ENCODE measurements around the gene PCDHGC5. TPM values are rescaled to one million over a fixed set of nuclear protein-coding genes. Genes with fewer than 3 reads are reported as not detected.

PCDHGC5 gene
- total RNA-seq, 1 experiment from 2014 or later: 0.61 TPM

- no peak for DNase-seq (ENCODE audit: unreplicated experiment)
- peaks cover 68% of the 10 kb centered on the region for H3K4me1 Mint-ChIP-seq (ENCODE audit: insufficient read depth, unreplicated experiment)
- H3K4me3 Mint-ChIP-seq (ENCODE audit: unreplicated experiment): no peak overlapping the region
- intact Hi-C loops (cut with micrococcal nuclease): no loop called here
- peaks cover 74% of the 10 kb centered on the region for H3K36me3 Mint-ChIP-seq (ENCODE audit: insufficient read depth, unreplicated experiment)
- TF ChIP-seq CTCF (IDR thresholded peaks at IDR 0.05; ENCODE audit: unreplicated experiment): no peak
- no TSS peak for BruUV-seq (replicated peaks)
- ChIA-PET CTCF (interaction anchor here (0.6 to 11.5 kb wide), 14 partner anchors 11 to 817 kb away, joined by 3 to 152 read pairs (median 3); partner anchors contain the start of gene PCDHGC3), POLR2A (interaction anchor here (13.3 kb wide), 1 partner anchor 40 kb away, joined by 167 read pairs; no protein-coding TSS in a partner anchor)
- H3K27ac Mint-ChIP-seq (ENCODE audit: low read depth, unreplicated experiment): no peak overlapping the region
- H3K27me3 Mint-ChIP-seq (ENCODE audit: insufficient read depth, unreplicated experiment): no peaks in the 10 kb centered on the region
- H3K9me3 Mint-ChIP-seq (ENCODE audit: unreplicated experiment): no peaks in the 10 kb centered on the region
These were observed 29.2 kb downstream of the PCDHGC5 start for GRCh38 chr5:141517880-141518617.

GRCh38 chr5:141518618-141519015, 29.7 kb downstream of the PCDHGC5 start:
- Mint-ChIP-seq H3K27ac (ENCODE audit: low read depth, unreplicated experiment) (no peak overlapping the region), H3K4me1 (ENCODE audit: insufficient read depth, unreplicated experiment) (peaks cover 62% of the 10 kb centered on the region), H3K27me3 (ENCODE audit: insufficient read depth, unreplicated experiment) (no peaks in the 10 kb centered on the region), H3K9me3 (ENCODE audit: unreplicated experiment) (no peaks in the 10 kb centered on the region), H3K36me3 (ENCODE audit: insufficient read depth, unreplicated experiment) (peaks cover 74% of the 10 kb centered on the region), H3K4me3 (ENCODE audit: unreplicated experiment) (no peak overlapping the region)
- intact Hi-C loops (cut with micrococcal nuclease): no loop called here
- DNase-seq (ENCODE audit: unreplicated experiment): peak; percentile 36
- ChIA-PET POLR2A (interaction anchor here (13.3 kb wide), 1 partner anchor 40 kb away, joined by 167 read pairs; no protein-coding TSS in a partner anchor), CTCF (interaction anchor here (0.6 to 11.5 kb wide), 10 partner anchors 12 to 817 kb away, joined by 3 to 152 read pairs (median 3); no protein-coding TSS in a partner anchor)
- TF ChIP-seq CTCF (IDR thresholded peaks at IDR 0.05; ENCODE audit: unreplicated experiment): no peak
- no TSS peak for BruUV-seq (replicated peaks)

- Mint-ChIP-seq H3K27me3 (ENCODE audit: insufficient read depth, unreplicated experiment) (no peaks in the 10 kb centered on the region), H3K4me1 (ENCODE audit: insufficient read depth, unreplicated experiment) (peaks cover 56% of the 10 kb centered on the region), H3K9me3 (ENCODE audit: unreplicated experiment) (no peaks in the 10 kb centered on the region), H3K27ac (ENCODE audit: low read depth, unreplicated experiment) (peak overlapping the region; percentile 82), H3K36me3 (ENCODE audit: insufficient read depth, unreplicated experiment) (peaks cover 74% of the 10 kb centered on the region), H3K4me3 (ENCODE audit: unreplicated experiment) (peak overlapping the region; percentile 33)
- no peak for DNase-seq (ENCODE audit: unreplicated experiment)
- CTCF ChIA-PET: interaction anchor here (0.6 to 15.4 kb wide), 15 partner anchors 8 to 385 kb away, joined by 3 to 191 read pairs (median 6); partner anchors contain the start of genes PCDHB14, PCDHB5, PCDHGB7 and PCDHGC3
- intact Hi-C loops (cut with micrococcal nuclease): loop anchor here (5.0 kb wide), 1 partner anchor 478 kb away; no protein-coding TSS in a partner anchor
- POLR2A ChIA-PET: interaction anchor here (1.4 to 13.3 kb wide), 7 partner anchors 10 to 117 kb away, joined by 4 to 167 read pairs (median 8); partner anchors contain the start of genes HDAC3, PCDHGC3 and RELL2
- BruUV-seq (replicated peaks): no TSS peak
- TF ChIP-seq CTCF (IDR thresholded peaks at IDR 0.05; ENCODE audit: unreplicated experiment): no peak
These were observed 31.0 kb downstream of the PCDHGC5 start for GRCh38 chr5:141519605-141520565.
